ENCODE measurements around the gene COA8. TPM values are rescaled to one million over a fixed set of nuclear protein-coding genes. Genes with fewer than 3 reads are reported as not detected.

The COA8 gene
- total and polyA plus RNA-seq, 10 donors: 15.2 to 39.5 (median 22.2) TPM

GRCh38 chr14:103619057-103619456, 56.3 kb downstream of the COA8 start:
- 72 to 83% (median 80%) methylated on average over 5 of the region's 5 CpGs for WGBS, 5 donors
- H3K4me1 ChIP-seq: peaks cover 7 to 10% (median 9%) of the 10 kb centered on the region in 6 donors
- H3K4me3 ChIP-seq: no peak overlapping the region
- no peaks in the 10 kb centered on the region for H3K27me3 ChIP-seq (replicated peaks in 1 of 7)
- no peaks in the 10 kb centered on the region for H3K36me3 ChIP-seq
- H3K9me3 ChIP-seq: no peaks in the 10 kb centered on the region
- no peak overlapping the region for H3K27ac ChIP-seq
- no peak for DNase-seq
- intact Hi-C loops (cut with DNase I; ENCODE audit: low total_unique reads): no loop called here
- TF ChIP-seq, protein P1, sequence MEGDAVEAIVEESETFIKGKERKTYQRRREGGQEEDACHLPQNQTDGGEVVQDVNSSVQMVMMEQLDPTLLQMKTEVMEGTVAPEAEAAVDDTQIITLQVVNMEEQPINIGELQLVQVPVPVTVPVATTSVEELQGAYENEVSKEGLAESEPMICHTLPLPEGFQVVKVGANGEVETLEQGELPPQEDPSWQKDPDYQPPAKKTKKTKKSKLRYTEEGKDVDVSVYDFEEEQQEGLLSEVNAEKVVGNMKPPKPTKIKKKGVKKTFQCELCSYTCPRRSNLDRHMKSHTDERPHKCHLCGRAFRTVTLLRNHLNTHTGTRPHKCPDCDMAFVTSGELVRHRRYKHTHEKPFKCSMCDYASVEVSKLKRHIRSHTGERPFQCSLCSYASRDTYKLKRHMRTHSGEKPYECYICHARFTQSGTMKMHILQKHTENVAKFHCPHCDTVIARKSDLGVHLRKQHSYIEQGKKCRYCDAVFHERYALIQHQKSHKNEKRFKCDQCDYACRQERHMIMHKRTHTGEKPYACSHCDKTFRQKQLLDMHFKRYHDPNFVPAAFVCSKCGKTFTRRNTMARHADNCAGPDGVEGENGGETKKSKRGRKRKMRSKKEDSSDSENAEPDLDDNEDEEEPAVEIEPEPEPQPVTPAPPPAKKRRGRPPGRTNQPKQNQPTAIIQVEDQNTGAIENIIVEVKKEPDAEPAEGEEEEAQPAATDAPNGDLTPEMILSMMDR (IDR thresholded peaks at IDR 0.05 in 8 of 11, conservative IDR thresholded peaks at IDR 0.05 in 3 of 11): no peak
- TF ChIP-seq POLR2AphosphoS5 (IDR thresholded peaks at IDR 0.05) (no peak), POLR2A (IDR thresholded peaks at IDR 0.05) (no peak)

- no peaks in the 10 kb centered on the region for H3K27me3 ChIP-seq (replicated peaks in 1 of 7)
- no peaks in the 10 kb centered on the region for H3K9me3 ChIP-seq
- no peaks in the 10 kb centered on the region for H3K36me3 ChIP-seq
- DNase-seq: no peak
- H3K4me1 ChIP-seq: peaks cover 20 to 38% (median 34%) of the 10 kb centered on the region in 6 donors
- intact Hi-C loops (cut with DNase I; ENCODE audit: low total_unique reads): loop anchor here (10.0 kb wide), 1 partner anchor 47 kb away; no protein-coding TSS in a partner anchor
- no peak overlapping the region for H3K27ac ChIP-seq
- 80 to 92% (median 90%) methylated on average over 5 of the region's 5 CpGs for WGBS, 5 donors
- TF ChIP-seq, protein P1 (IDR thresholded peaks at IDR 0.05 in 8 of 11, conservative IDR thresholded peaks at IDR 0.05 in 3 of 11): no peak
- TF ChIP-seq POLR2AphosphoS5 (IDR thresholded peaks at IDR 0.05): no peak
- TF ChIP-seq POLR2A (IDR thresholded peaks at IDR 0.05): no peak
- H3K4me3 ChIP-seq: no peak overlapping the region
These were observed 59.1 kb downstream of the COA8 start for GRCh38 chr14:103621860-103622259.

GRCh38 chr14:103623308-103623707, 60.5 kb downstream of the COA8 start:
- TF ChIP-seq POLR2A (IDR thresholded peaks at IDR 0.05) (no peak), POLR2AphosphoS5 (IDR thresholded peaks at IDR 0.05) (no peak)
- 78 to 90% (median 80%) methylated on average over 4 of the region's 4 CpGs for WGBS, 5 donors
- H3K4me3 ChIP-seq: no peak overlapping the region
- no peaks in the 10 kb centered on the region for H3K27me3 ChIP-seq (replicated peaks in 1 of 7)
- intact Hi-C loops (cut with DNase I; ENCODE audit: low total_unique reads): loop anchor here (10.0 kb wide), 1 partner anchor 49 kb away; no protein-coding TSS in a partner anchor
- H3K4me1 ChIP-seq: peaks cover 28 to 52% (median 44%) of the 10 kb centered on the region in 6 donors
- no peaks in the 10 kb centered on the region for H3K9me3 ChIP-seq
- H3K27ac ChIP-seq: peak overlapping the region in 3 of 8 donors; percentile 71 to 82 (median 76)
- DNase-seq: no peak
- H3K36me3 ChIP-seq: no peaks in the 10 kb centered on the region

DNA sequence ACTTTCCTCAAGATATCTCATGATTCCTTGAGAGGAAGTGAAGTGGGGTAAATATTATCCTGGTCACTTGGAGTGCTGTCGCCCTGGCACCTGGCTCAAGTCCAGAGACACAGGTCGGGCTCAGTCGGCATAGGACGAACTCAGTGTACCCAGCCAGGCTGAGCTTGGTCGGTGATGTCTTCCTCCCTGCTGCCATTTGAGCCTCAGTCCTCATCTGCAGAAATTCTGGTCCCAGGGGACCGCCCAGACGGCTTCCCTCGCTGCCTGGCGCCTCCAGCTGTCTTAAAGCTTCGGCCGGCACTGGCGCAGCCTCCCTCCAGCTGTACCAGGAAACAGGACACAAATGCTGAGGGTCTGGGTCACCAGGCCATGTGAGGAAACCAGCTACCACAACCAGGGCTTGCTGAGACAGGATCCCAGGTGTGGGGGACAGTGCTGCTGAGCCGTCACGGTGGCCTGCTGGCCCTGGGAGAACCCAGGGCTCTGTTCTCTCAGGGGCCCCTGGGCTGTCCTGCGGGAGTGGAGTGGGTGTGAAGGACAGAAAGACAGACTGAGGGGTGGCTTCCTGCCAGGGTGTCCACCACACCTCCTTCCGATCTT, 61.2 kb downstream of the COA8 start:
- Histone ChIP-seq H3K27me3 (replicated peaks in 1 of 7) (no peaks in the 10 kb centered on the region), H3K4me1 (peaks cover 28 to 57% (median 48%) of the 10 kb centered on the region in 6 donors), H3K36me3 (no peaks in the 10 kb centered on the region), H3K4me3 (peak overlapping the region in 2 of 8 donors; percentile 12 to 37), H3K9me3 (no peaks in the 10 kb centered on the region), H3K27ac (peak overlapping the region; percentile 9 to 86 (median 70))
- TF ChIP-seq, protein P1 (IDR thresholded peaks at IDR 0.05 in 8 of 11, conservative IDR thresholded peaks at IDR 0.05 in 3 of 11): no peak
- peak; percentile 16 to 55 (median 44) for TF ChIP-seq POLR2AphosphoS5 (IDR thresholded peaks at IDR 0.05)
- intact Hi-C loops (cut with DNase I; ENCODE audit: low total_unique reads): loop anchor here (10.0 kb wide), 1 partner anchor 49 kb away; no protein-coding TSS in a partner anchor
- WGBS, 5 donors: 30 to 58% (median 49%) methylated on average over 15 to 16 of the region's 16 CpGs
- DNase-seq: peak; percentile 76

All from spleen (tissue), 11 donors.